ENCODE measurements around the gene WDPCP.
"Not testable (repeated sequence)": the region's sequence is repeated elsewhere in the genome, so short reads cannot be mapped to it uniquely, and the experiment has no call there.

The WDPCP gene

GRCh38 chr2:63588385-63589147, at the start of gene WDPCP, which contains the start of gene MDH1:
Gene WDPCP (minus strand): TSS chr2:63588477. CDS start chr2:63588271, 206 bp downstream.
Gene MDH1 (plus strand): TSS chr2:63588963. CDS start chr2:63589044, 81 bp downstream.
- peak; percentile 90 to 95 for DNase-seq (ENCODE audit: low read depth in 2 of 2)

- no peak for DNase-seq (ENCODE audit: low read depth in 2 of 2)
Measured at GRCh38 chr2:63632382-63632781, 44.1 kb upstream of the WDPCP start.

GRCh38 chr2:63631501-63631900, 43.2 kb upstream of the WDPCP start:
- no peak for DNase-seq (ENCODE audit: low read depth in 2 of 2)

- DNase-seq (ENCODE audit: low read depth in 2 of 2) = no peak
Measured at GRCh38 chr2:63628403-63628942, 40.2 kb upstream of the WDPCP start.

- DNase-seq (ENCODE audit: low read depth in 2 of 2) = no peak
Measured at GRCh38 chr2:63627866-63628265, 39.6 kb upstream of the WDPCP start.

GRCh38 chr2:63623763-63624162, 35.5 kb upstream of the WDPCP start:
- DNase-seq (ENCODE audit: low read depth in 2 of 2) = not testable (repeated sequence)

GRCh38 chr2:63622751-63623150, 34.5 kb upstream of the WDPCP start:
- DNase-seq (ENCODE audit: low read depth in 2 of 2) = no peak

- no peak for DNase-seq (ENCODE audit: low read depth in 2 of 2)
Measured at GRCh38 chr2:63619328-63619727, 31.1 kb upstream of the WDPCP start.

GRCh38 chr2:63617366-63617765, 29.1 kb upstream of the WDPCP start:
- DNase-seq (ENCODE audit: low read depth in 2 of 2) = no peak

- no peak for DNase-seq (ENCODE audit: low read depth in 2 of 2)
Measured at GRCh38 chr2:63614983-63615945, 27.0 kb upstream of the WDPCP start.

GRCh38 chr2:63614448-63614968, 26.2 kb upstream of the WDPCP start:
- no peak for DNase-seq (ENCODE audit: low read depth in 2 of 2)

GRCh38 chr2:63613391-63613901, 25.2 kb upstream of the WDPCP start:
- DNase-seq (ENCODE audit: low read depth in 2 of 2) = no peak

- no peak for DNase-seq (ENCODE audit: low read depth in 2 of 2)
Measured at GRCh38 chr2:63610525-63610924, 22.2 kb upstream of the WDPCP start.

- not testable (repeated sequence) for DNase-seq (ENCODE audit: low read depth in 2 of 2)
Measured at GRCh38 chr2:63608865-63609264, 20.6 kb upstream of the WDPCP start.

- no peak for DNase-seq (ENCODE audit: low read depth in 2 of 2)
Measured at GRCh38 chr2:63604666-63605065, 16.4 kb upstream of the WDPCP start.

- no peak for DNase-seq (ENCODE audit: low read depth in 2 of 2)
Measured at GRCh38 chr2:63600881-63601460, 12.7 kb upstream of the WDPCP start.

- no peak for DNase-seq (ENCODE audit: low read depth in 2 of 2)
Measured at GRCh38 chr2:63598981-63599380, 10.7 kb upstream of the WDPCP start.

GRCh38 chr2:63596401-63596883, 8.2 kb upstream of the WDPCP start:
- no peak for DNase-seq (ENCODE audit: low read depth in 2 of 2)

- DNase-seq (ENCODE audit: low read depth in 2 of 2) = no peak
Measured at GRCh38 chr2:63594660-63595059, 6.4 kb upstream of the WDPCP start.

GRCh38 chr2:63591566-63592175, 3.4 kb upstream of the WDPCP start:
- DNase-seq (ENCODE audit: low read depth in 2 of 2) = no peak

All from stimulated activated CD8-positive, alpha-beta memory T cell treated with anti-CD3 and anti-CD28 coated beads, Interleukin-7, amount 100 ng/mL, for 4 hours (primary cell).